K562 (cell line): ENCODE measurements around the gene EVL. TPM values are rescaled to one million over a fixed set of nuclear protein-coding genes. Genes with fewer than 3 reads are reported as not detected.

Experiments
- CBX1 ChIP-seq: sonication (generic); IDR thresholded peaks from 2 replicates; pipeline ENCODE4 v1.6.1; 2016; ENCODE audit warnings: antibody characterized with exemption, low read depth, mild to moderate bottlenecking
- JUN ChIP-seq, 2 experiments: sonication (generic) in 1 of 2; formaldehyde crosslinking in 1 of 2; IDR thresholded peaks; 2 replicates each; pipeline versions ENCODE4 v1.6.1 to v1.8.0; 2012 to 2022; ENCODE audit warnings: borderline replicate concordance in 2 of 2, mild to moderate bottlenecking in 2 of 2, improper control_type of control experiment in 1 of 2, low read depth in 1 of 2, low read length in 1 of 2, missing genetic modification reagents in 1 of 2
- JUND ChIP-seq, 2 experiments: IDR thresholded peaks; 2 replicates in 1 of 2; 3 replicates in 1 of 2; pipeline ENCODE4 v1.6.1; 2011; ENCODE audit warnings: borderline replicate concordance in 2 of 2, low read depth in 2 of 2, low read length in 2 of 2, improper control_type of control experiment in 1 of 2, missing biosample characterization in 1 of 2, missing genetic modification characterization in 1 of 2, missing genetic modification reagents in 1 of 2
- KLF16 ChIP-seq: IDR thresholded peaks from 2 replicates; pipeline ENCODE4 v1.6.1; 2016; ENCODE audit warnings: antibody characterized with exemption
- TRIM28 ChIP-seq: fragments of 450-650 bp; IDR thresholded peaks from 2 replicates; pipeline ENCODE4 v1.6.1; 2017
- U2AF1 ChIP-seq: fragments of 200-400 bp; formaldehyde crosslinking; optimal IDR thresholded peaks from 2 replicates; pipeline ENCODE3; 2017; ENCODE audit warnings: mild to moderate bottlenecking, low read depth, low read length, moderate library complexity
- ZEB2 ChIP-seq: fragments of 450-650 bp; IDR thresholded peaks from 2 replicates; pipeline ENCODE4 v1.6.1; 2016
- polyA plus RNA-seq, 8 experiments: library from polyadenylated mRNA; depleted of rRNA in 4 of 8; stranded (reverse) in 5 of 8; unstranded in 3 of 8; fragments of >200 nt; fragmentation: Nextera tagmentation in 2 of 8; fragmentation: Illumina TruSeq in 1 of 8; extraction: Ambion mirVana in 2 of 8; extraction: Trizol in 1 of 8; gene quantifications; 2 replicates each; pipeline versions ENCODE4 v1.2.1 to v1.2.3, GENCODE V29; 2011 to 2014; ENCODE audit warnings: inconsistent platforms in 1 of 8, missing spikeins in 1 of 8
- total RNA-seq, 7 experiments: library from RNA; depleted of rRNA in 6 of 7; stranded (reverse); fragments of >200 nt in 6 of 7; fragmentation: Illumina TruSeq in 2 of 7; extraction: Trizol in 2 of 7; gene quantifications; 2 replicates each; pipeline versions ENCODE4 v1.2.1 to v1.2.3, GENCODE V29; 2011 to 2021; ENCODE audit warnings: low replicate concordance in 1 of 7
- TF ChIP-seq, protein P1 (sequence below): sonication (generic); formaldehyde crosslinking; IDR thresholded peaks from 2 replicates; pipeline ENCODE4 v1.8.0; 2022; ENCODE audit warnings: missing genetic modification reagents, mild to moderate bottlenecking, moderate library complexity, borderline replicate concordance

The EVL gene
- total and polyA plus RNA-seq, 9 of the 15 experiments (the other 6 are each of a cell fraction or from before 2014, with no cell fraction given): 2.9 to 43.4 (median 23.9) TPM

DNA sequence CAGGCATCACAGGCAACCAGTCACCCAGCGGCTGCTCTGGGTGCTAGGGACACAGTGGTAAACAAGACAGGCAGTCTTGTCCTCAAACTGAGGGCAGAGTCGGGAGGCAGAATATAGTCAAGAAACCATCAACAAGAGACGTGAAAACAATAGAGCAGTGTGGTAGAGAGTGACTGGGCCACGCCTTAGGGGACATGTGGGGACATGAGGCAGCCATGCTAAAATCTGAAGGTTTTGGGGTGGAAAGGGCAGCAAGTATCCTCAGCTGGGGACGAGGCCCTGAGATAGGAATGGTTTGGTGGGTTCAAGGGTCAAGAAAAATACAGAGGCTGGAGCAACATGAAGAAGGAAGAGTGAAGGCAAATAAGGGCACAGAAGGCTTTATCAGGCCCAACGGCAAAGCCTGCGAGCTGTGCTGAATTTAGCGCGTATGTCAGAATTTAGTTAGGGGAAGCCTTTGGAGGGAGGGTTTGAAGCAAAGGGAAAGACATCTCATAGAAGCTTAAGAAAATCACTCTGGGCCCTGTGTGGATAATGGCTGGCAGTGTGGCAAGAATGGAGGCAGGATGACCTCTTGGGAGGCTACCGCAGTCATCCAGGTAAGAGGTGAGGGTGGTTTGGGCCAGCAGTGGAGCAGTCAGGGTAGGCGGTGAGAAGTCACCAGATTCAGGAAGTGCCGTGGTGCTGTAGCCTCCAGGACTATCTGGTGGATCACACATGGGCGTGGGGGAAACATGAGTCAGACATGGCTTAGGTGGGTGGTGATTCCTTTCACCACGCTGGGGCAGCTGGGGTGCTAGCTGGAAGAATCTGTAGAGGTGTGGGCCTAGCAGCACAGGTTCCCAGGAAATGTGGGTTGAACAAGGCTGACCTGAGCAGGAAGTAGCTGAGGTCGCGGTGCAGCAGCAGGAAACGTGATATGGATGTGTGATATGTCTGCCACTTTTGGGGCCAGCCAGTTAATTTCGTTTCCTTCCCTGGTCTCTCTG is 3.0 kb downstream of the EVL start (continued):
- peak; percentile 64 for TF ChIP-seq JUN (IDR thresholded peaks at IDR 0.05; ENCODE audit: borderline replicate concordance, low read depth, low read length)
- TF ChIP-seq JUN (CRISPR knock-in tag; IDR thresholded peaks at IDR 0.05; ENCODE audit: borderline replicate concordance): no peak
- no peak for TF ChIP-seq U2AF1
- 0 out of 2 replicates have a peak, but pooled peaks have one; percentile 17 for TF ChIP-seq TRIM28
- TF ChIP-seq KLF16: peak; percentile 44; the same call in 1 of the 2 replicates
- TF ChIP-seq CBX1: no peak
- peak; percentile 96 for TF ChIP-seq JUND (IDR thresholded peaks at IDR 0.05; ENCODE audit: borderline replicate concordance, low read depth, low read length)
- peak; percentile 92; the same call in 2 of the 3 replicates for TF ChIP-seq JUND (tag; IDR thresholded peaks at IDR 0.05; ENCODE audit: borderline replicate concordance, low read depth, low read length)
- TF ChIP-seq, protein P1, sequence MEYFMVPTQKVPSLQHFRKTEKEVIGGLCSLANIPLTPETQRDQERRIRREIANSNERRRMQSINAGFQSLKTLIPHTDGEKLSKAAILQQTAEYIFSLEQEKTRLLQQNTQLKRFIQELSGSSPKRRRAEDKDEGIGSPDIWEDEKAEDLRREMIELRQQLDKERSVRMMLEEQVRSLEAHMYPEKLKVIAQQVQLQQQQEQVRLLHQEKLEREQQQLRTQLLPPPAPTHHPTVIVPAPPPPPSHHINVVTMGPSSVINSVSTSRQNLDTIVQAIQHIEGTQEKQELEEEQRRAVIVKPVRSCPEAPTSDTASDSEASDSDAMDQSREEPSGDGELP (CRISPR knock-in tag): peak; percentile 84
- TF ChIP-seq ZEB2: peak; percentile 83
- TF ChIP-seq, all 486 proteins: peak for 116
